ENCODE data around the gene BACH2. TPM values are rescaled to one million over a fixed set of nuclear protein-coding genes. Genes with fewer than 3 reads are reported as not detected.
A peak's percentile ranks its signal among the peaks of the same experiment; 100 is the strongest.

The BACH2 gene
- total and polyA plus RNA-seq, 2 donors: 0.90 to 7.5 TPM

DNA sequence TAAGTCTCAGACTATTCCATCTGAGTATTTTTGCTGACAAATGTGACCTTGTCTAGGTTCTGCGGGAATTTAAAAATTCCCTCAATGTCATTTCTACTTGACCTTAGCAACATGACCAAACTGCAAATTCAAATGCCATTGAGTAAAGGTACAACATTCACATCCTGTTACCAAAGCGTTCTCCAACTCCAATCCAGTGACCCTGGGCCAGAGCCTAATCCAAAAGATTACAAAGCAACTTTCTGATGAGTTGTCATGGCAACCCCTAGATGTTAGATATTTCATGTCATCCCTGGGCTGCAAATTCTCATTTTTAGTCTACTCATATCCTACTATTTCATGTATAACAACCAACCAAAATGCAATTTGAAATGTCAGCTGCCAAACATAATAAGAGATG, 65.3 kb downstream of the BACH2 start:
- Histone ChIP-seq H3K27ac (ENCODE audit: low read depth) (no peak overlapping the region), H3K4me1 (ENCODE audit: insufficient read depth) (no peaks in the 10 kb centered on the region)
- WGBS: 90% methylated on average over 2 of the region's 2 CpGs

GRCh38 chr6:90230548-90231215, 66.0 kb downstream of the BACH2 start:
- Histone ChIP-seq H3K4me3 (ENCODE audit: low read depth, low read length) (no peak overlapping the region), H3K4me1 (ENCODE audit: insufficient read depth) (no peaks in the 10 kb centered on the region), H3K27ac (ENCODE audit: low read depth) (no peak overlapping the region), H3K36me3 (ENCODE audit: insufficient read depth) (no peaks in the 10 kb centered on the region)
- 65% methylated on average over 3 of the region's 3 CpGs for WGBS
- no peak for DNase-seq (ENCODE audit: extremely low spot score)

More for the DNA sequence above, 65.3 kb downstream of the BACH2 start:
- Histone ChIP-seq H3K36me3 (ENCODE audit: insufficient read depth) (no peaks in the 10 kb centered on the region), H3K4me3 (ENCODE audit: low read depth, low read length) (no peak overlapping the region)
- no peak for DNase-seq (ENCODE audit: extremely low spot score)

DNA sequence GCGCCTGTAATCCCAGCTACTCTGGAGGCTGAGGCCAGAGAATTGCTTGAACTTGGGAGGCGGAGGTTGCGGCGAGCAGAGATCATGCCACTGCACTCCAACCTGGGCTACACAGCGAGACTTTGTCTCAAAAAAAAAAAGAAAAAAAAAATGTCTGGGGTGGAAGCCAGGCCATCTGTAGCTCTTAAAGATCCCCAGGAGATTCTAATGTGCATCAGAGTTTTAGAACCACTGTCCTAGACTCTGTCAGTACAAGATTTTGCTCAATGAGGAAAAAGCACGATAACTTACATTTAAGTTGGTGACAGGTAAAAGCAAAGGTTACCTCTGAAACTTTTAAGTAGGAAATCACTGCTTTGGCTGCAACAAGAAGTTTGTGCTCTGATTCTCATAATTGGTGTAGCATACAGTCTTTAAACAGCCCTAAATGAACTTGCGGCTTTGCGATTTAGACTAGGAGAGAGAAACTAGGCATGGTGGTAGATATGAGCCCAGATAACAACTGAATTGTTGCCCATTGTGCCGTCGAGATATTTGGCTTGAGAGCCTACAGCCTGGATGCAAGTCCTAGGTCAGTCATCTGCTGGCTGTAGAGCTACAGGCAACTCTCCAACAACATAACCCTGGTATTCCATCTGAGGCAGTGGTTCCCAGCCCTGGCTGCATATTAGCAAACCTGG, 67.2 kb downstream of the BACH2 start:
- Histone ChIP-seq H3K36me3 (ENCODE audit: insufficient read depth) (no peaks in the 10 kb centered on the region), H3K4me3 (ENCODE audit: low read depth, low read length) (no peak overlapping the region), H3K27ac (ENCODE audit: low read depth) (no peak overlapping the region), H3K4me1 (ENCODE audit: insufficient read depth) (no peaks in the 10 kb centered on the region)
- 83% methylated on average over 10 of the region's 10 CpGs for WGBS
- DNase-seq (ENCODE audit: extremely low spot score): no peak

DNA sequence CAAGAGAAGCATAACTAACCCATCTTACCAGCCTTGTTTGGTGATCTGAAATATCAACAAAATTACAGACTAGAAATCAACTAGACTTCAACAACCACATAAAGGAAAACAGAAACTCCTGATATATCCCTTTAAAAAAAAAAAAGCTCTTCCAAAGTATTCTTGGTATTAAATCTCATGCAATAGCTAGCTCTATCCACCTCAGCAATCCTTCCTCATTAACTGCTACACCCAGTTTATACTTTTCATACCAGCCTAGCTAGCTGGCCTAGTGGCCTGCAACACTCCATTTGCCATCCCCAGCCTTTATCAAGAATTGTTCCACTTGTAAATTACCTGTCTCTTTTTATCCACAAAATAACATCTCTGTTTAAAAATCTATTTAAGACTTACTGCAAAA, 69.0 kb downstream of the BACH2 start:
- H3K36me3 ChIP-seq (ENCODE audit: insufficient read depth): no peaks in the 10 kb centered on the region
- no peaks in the 10 kb centered on the region for H3K4me1 ChIP-seq (ENCODE audit: insufficient read depth)
- DNase-seq (ENCODE audit: extremely low spot score): no peak
- H3K27ac ChIP-seq (ENCODE audit: low read depth): no peak overlapping the region
- no peak overlapping the region for H3K4me3 ChIP-seq (ENCODE audit: low read depth, low read length)

DNA sequence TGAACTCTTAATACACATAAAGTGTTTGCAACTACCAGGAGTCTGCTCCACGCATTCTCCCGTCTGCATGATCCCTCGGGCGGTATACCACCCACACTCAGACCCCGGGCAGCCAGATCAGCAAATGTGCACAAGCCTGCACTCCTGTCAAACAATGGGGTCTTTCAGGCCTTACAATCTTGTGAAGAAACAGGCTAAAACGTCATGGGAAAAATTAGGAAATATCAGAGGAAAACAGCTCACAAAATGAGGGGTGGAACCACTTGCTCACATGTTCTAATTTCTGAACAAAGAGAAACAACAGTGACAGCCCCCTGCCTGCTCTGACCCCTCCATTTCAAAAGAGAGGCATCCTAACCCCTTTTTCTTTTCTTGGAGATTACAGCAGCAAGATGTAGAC, 69.4 kb downstream of the BACH2 start:
- WGBS: 78% methylated on average over 6 of the region's 6 CpGs
- no peak for DNase-seq (ENCODE audit: extremely low spot score)
- H3K27ac ChIP-seq (ENCODE audit: low read depth): no peak overlapping the region

DNA sequence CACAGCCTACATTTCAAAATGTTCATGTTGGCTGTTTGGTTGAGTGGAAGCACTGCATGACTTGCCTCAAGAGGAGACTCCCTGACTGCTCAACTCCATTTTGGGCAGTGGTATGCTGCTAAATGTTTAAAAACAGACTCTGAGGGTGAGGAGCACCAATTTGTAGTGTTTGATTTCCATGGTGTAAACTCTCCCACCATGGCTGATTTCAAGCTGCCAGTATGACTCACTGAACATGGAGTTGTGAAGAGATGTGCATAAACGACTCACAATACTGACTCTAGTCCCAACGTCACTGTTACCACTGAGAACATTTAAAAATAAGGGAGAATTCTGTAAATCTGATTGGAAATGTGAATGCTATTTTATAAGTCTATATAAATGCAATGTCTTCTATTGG, 70.4 kb downstream of the BACH2 start:
- no peak for DNase-seq (ENCODE audit: extremely low spot score)
- no peaks in the 10 kb centered on the region for H3K4me1 ChIP-seq (ENCODE audit: insufficient read depth)
- WGBS: 81% methylated on average over 2 of the region's 2 CpGs
- no peaks in the 10 kb centered on the region for H3K36me3 ChIP-seq (ENCODE audit: insufficient read depth)
- H3K4me3 ChIP-seq (ENCODE audit: low read depth, low read length): no peak overlapping the region
- H3K27ac ChIP-seq (ENCODE audit: low read depth): no peak overlapping the region

More for the DNA sequence above, 69.4 kb downstream of the BACH2 start:
- Histone ChIP-seq H3K4me1 (ENCODE audit: insufficient read depth) (no peaks in the 10 kb centered on the region), H3K36me3 (ENCODE audit: insufficient read depth) (no peaks in the 10 kb centered on the region), H3K4me3 (ENCODE audit: low read depth, low read length) (no peak overlapping the region)

DNA sequence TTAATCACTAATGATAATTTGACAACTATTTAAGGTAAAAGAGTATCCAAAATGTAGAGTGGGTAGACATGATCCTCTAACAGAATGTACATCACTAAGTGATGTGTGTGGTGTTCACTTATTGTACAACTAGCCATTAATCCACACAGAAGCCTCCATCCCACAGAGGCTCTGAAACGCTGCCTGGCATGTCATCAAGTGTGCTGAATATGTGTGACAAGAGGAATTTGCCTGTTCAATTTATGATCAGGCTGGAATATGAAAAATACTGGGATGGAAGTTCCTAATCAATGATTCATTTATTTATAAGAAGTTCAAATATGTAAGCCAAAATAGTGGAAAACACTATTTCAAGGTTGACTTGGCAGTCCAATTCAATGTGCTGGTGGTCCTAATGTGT, 72.4 kb downstream of the BACH2 start:
- Histone ChIP-seq H3K4me1 (ENCODE audit: insufficient read depth) (no peaks in the 10 kb centered on the region), H3K4me3 (ENCODE audit: low read depth, low read length) (no peak overlapping the region), H3K36me3 (ENCODE audit: insufficient read depth) (no peaks in the 10 kb centered on the region), H3K27ac (ENCODE audit: low read depth) (no peak overlapping the region)
- 89% methylated on average over 1 of the region's 1 CpG for WGBS
- DNase-seq (ENCODE audit: extremely low spot score): no peak

- no peak for DNase-seq (ENCODE audit: extremely low spot score)
- 97% methylated on average over 10 of the region's 10 CpGs for WGBS
- H3K27ac ChIP-seq (ENCODE audit: low read depth): no peak overlapping the region
- no peaks in the 10 kb centered on the region for H3K36me3 ChIP-seq (ENCODE audit: insufficient read depth)
- no peak overlapping the region for H3K4me3 ChIP-seq (ENCODE audit: low read depth, low read length)
- H3K4me1 ChIP-seq (ENCODE audit: insufficient read depth): no peaks in the 10 kb centered on the region
These were observed 73.9 kb downstream of the BACH2 start for GRCh38 chr6:90222724-90223198.

GRCh38 chr6:90222008-90222407, 74.6 kb downstream of the BACH2 start:
- no peak for DNase-seq (ENCODE audit: extremely low spot score)
- Histone ChIP-seq H3K36me3 (ENCODE audit: insufficient read depth) (no peaks in the 10 kb centered on the region), H3K4me1 (ENCODE audit: insufficient read depth) (no peaks in the 10 kb centered on the region), H3K27ac (ENCODE audit: low read depth) (no peak overlapping the region), H3K4me3 (ENCODE audit: low read depth, low read length) (no peak overlapping the region)
- 98% methylated on average over 1 of the region's 1 CpG for WGBS

DNA sequence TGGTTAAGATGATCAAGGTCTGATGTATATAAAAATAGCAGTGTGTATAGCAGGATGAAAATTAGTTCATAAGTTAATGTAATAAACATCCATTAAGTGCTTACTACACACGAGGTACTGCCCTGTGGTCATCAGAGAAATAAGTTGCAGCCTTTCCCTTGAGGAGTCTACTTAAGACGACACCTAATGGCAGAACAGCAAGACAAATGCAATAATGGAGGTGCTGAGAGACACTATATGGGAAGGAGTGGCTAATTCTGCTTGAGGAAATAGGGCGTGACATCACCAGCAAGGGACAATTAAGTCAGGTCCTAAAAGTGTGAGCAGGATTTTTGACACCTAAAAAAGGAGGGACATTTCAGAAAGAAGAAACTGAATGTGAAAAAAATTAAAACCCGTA, 75.2 kb downstream of the BACH2 start:
- no peak for DNase-seq (ENCODE audit: extremely low spot score)
- WGBS: 98% methylated on average over 4 of the region's 4 CpGs
- Histone ChIP-seq H3K4me1 (ENCODE audit: insufficient read depth) (no peaks in the 10 kb centered on the region), H3K4me3 (ENCODE audit: low read depth, low read length) (no peak overlapping the region), H3K36me3 (ENCODE audit: insufficient read depth) (no peaks in the 10 kb centered on the region), H3K27ac (ENCODE audit: low read depth) (no peak overlapping the region)

DNA sequence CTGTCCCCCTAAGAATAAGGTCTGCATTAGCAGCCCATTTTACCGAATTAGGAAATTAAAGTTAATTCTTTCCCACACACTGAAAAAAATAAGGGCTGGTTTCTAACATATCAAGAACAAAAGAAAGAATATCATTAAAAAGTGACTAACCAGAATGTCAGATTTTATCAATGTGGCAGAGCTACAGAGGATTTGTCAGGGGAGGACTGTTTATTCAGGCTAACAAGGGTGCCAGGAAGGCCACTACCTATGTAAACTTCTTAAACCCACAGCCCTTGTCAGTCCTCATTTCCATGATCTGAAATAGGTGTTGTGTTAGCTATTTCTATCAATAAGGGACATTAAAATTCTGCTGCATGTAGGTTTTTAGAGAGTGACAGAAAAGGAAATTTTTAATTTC, 76.4 kb downstream of the BACH2 start:
- DNase-seq (ENCODE audit: extremely low spot score): no peak
- H3K4me1 ChIP-seq (ENCODE audit: insufficient read depth): no peaks in the 10 kb centered on the region
- no peak overlapping the region for H3K27ac ChIP-seq (ENCODE audit: low read depth)
- H3K36me3 ChIP-seq (ENCODE audit: insufficient read depth): no peaks in the 10 kb centered on the region
- 89% methylated on average over 1 of the region's 1 CpG for WGBS
- no peak overlapping the region for H3K4me3 ChIP-seq (ENCODE audit: low read depth, low read length)

GRCh38 chr6:90219209-90219985, 77.2 kb downstream of the BACH2 start:
- H3K27ac ChIP-seq (ENCODE audit: low read depth): peak overlapping the region; percentile 64
- no peaks in the 10 kb centered on the region for H3K4me1 ChIP-seq (ENCODE audit: insufficient read depth)
- peak; percentile 86 for DNase-seq (ENCODE audit: extremely low spot score)
- H3K4me3 ChIP-seq (ENCODE audit: low read depth, low read length): no peak overlapping the region
- 27% methylated on average over 14 of the region's 14 CpGs for WGBS
- H3K36me3 ChIP-seq (ENCODE audit: insufficient read depth): no peaks in the 10 kb centered on the region

DNA sequence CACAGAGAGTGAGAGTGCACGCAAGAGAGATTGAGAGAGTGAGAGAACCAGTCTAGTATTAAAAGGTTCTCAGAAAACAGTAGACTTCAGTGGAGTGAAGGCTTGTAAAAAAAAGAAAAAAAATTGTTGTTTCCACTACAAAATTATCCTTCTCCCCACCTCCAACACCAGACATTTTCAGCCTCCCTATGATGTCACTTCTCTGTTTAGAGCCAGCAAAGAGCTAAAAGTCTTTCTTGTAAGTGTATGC, 77.8 kb downstream of the BACH2 start:
- peak overlapping the region; percentile 64 for H3K27ac ChIP-seq (ENCODE audit: low read depth)
- H3K4me3 ChIP-seq (ENCODE audit: low read depth, low read length): no peak overlapping the region
- H3K4me1 ChIP-seq (ENCODE audit: insufficient read depth): no peaks in the 10 kb centered on the region
- WGBS: 3% methylated on average over 1 of the region's 1 CpG
- DNase-seq (ENCODE audit: extremely low spot score): no peak
- no peaks in the 10 kb centered on the region for H3K36me3 ChIP-seq (ENCODE audit: insufficient read depth)

- Histone ChIP-seq H3K27ac (ENCODE audit: low read depth) (peak overlapping the region; percentile 61), H3K4me3 (ENCODE audit: low read depth, low read length) (no peak overlapping the region), H3K36me3 (ENCODE audit: insufficient read depth) (no peaks in the 10 kb centered on the region), H3K4me1 (ENCODE audit: insufficient read depth) (no peaks in the 10 kb centered on the region)
- DNase-seq (ENCODE audit: extremely low spot score): no peak
- 45% methylated on average over 6 of the region's 6 CpGs for WGBS
These were observed 79.0 kb downstream of the BACH2 start for GRCh38 chr6:90217506-90218127.
